GM21619 (cell line): ENCODE results near the gene EPAS1.

Experiments
- ATAC-seq: cut with Tn5 transposase; IDR thresholded peaks from one replicate; pipeline ENCODE4 v1.9.1; 2021; ENCODE audit not compliant: unreplicated experiment

The EPAS1 gene

DNA sequence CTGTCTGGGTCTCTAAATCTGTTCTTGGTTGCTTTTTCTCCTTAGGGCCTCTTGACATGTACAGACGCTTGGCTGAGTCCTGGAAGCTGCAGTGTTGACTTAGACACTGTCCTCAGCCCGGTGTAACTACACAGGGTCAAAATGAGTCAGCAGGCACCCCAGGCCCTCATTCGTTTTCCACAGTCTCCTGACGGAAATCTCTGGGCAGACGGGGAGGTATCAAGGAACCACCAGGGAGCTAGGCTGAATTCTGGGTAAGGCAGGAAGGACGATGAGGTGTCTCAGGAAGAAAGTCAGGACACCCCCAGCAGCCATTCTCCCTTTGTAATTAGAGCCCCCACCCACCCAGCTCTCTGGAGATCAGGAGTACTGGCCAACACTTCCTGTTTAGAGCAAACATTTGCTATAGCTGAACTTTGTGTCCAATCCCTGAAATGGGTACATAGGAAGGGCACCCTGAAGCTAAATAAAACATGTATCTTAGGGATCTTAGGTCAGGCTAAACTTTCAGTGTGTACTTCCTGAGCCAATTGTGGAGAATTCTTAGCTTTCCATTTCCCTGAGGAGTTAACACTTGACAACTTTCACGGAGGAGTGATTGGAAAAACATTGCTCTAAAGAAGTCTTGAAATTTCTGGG, 23.9 kb upstream of the EPAS1 start:
- ATAC-seq, result no peak

DNA sequence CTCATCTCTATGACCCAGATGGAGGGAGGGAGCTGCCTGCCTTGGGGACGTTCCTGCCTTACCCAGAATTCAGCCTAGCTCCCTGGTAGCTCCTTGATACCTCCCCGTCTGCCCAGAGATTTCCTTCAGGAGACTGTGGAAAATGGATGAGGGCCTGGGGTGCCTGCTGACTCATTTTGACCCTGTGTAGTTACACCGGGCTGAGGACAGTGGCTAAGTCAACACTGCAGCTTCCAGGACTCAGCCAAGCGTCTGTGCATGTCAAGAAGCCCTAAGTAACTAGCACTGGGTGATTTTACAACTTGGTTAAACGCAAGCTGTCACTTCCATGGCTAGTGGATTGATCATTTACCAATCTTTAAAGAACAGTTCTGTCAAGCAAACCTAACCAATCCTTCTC, 23.3 kb upstream of the EPAS1 start:
- ATAC-seq, result no peak

DNA sequence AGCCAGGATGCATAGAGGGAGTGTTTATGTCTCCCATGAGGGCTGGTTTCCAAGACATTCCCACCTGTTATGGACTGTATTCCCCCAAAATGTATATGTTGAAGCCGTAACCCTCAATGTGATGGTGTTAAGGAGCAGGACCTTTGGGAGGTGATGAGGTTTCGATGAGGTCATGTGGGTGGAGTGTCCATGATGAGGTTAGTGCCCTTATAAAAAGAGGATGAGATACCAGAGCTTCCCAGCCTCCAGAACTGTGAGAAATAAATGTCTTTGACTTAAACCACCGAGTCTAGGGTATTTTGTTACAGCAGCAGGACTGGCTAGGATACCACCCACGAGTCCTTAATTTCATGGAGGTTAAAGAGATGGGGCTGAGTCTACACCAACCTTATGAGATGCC, 22.6 kb upstream of the EPAS1 start:
- ATAC-seq, result no peak

DNA sequence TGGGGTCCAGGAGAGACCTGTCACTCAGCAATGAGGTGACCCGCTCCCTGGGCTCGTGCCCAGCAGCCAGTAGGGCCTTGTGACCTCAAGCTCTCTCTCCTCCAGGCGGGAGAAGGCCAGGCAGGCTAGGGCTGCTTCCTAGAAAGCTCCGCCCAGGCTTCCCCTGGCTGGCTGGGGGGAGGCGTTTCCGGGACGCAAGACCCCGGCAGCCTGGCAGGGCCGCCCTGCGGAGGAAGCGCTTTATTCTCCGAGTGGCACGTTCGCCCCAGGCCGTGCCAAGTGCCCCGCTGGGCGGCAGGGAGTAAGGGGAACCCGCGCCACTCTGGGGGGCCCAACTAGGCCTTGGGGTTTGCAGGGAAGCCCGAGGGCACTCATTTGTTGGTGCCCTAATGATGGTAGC, 21.2 kb upstream of the EPAS1 start:
- no peak for ATAC-seq

DNA sequence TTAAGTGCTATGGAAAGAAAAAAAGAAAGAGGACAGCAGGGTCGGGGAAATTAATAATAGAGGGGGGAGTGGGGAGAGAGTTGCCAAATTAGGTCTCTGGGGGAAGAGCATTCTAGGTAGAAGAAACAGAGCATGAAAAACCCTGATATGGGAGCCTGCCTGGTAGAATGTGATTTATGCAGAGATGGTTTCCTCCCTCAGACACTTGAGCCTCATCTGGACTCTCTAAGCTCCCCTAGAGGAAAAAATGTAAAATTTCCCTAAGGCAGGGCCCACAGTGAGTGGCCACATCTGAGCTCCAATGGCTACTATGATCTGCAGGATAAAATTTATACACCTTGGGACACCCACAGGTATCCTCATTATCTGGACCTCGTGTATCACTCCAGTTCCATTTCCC, 20.6 kb upstream of the EPAS1 start:
- no peak for ATAC-seq

DNA sequence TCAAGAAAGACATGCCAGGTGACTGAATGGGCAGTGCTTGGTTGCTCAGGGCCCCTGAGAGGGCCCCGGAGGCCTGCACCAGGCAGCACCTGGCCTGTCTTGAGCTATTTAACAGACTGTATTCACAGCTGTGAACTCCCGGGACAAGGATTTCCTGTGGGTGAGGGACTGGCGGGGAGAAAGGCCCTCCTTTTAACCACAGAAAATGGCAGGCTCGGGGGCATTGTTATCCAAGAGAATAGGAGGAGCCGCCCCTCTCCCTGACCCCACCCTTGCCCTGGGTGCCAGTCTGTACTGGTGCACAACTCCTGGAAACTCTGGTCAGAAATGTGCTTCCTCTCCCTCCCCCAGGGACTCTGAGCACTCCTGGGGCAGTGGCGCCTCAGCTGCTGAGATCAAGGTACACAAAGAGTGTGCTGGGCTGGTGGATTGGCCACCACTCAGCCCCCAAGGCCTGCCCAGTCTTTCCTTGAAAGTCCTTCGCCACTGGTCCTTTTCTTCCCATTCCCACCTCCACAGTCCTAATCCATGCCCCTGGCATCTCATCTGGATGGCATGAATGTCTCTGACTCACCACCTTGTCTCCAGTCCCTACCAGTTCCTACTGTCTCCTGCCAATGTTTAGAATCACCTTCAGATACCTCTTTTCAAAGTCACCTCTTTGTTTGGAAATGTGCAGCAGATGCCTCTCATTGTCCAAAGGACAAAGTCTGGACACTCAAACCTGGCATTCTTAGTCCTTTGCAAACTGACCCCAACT, 19.6 kb upstream of the EPAS1 start:
- ATAC-seq, result no peak

DNA sequence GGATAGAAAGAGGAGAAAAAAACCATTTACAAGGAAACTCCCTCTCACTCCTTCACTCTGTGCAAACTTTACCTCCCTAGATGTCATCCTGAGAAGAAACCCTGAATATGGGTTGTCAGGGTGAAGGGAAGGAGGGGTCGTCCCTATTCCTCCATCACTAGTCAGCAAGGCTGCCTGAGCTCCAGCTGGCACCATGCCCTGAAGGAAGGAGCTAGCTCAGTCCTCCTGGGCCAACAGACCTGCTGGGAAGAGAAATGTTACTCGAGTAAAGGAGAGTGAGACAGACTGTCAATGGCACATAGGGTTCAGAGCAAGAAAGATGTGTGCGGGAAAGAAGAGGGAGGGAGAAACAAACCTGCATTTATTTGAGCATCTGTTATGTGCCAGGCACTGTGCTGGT, 18.3 kb upstream of the EPAS1 start:
- no peak for ATAC-seq

DNA sequence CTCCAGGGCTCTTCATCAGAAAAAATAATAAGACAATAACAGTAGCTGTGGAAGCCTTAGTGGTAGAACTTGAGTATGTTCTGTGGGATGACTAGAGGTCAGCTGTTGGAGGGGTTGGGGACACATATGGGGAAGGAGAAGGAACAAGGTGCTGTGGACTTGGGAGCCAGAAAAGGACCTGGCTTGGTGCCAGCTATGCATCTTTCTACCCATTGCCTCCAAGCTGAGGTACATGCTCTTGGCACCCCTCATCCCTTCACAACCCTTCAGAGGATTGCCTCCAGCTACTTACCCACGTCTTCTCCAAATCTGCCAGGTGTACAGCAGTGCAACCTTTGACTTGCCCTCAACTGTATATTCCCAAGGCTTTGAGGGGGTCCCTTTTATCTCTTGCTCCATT, 15.3 kb upstream of the EPAS1 start:
- ATAC-seq, result no peak

DNA sequence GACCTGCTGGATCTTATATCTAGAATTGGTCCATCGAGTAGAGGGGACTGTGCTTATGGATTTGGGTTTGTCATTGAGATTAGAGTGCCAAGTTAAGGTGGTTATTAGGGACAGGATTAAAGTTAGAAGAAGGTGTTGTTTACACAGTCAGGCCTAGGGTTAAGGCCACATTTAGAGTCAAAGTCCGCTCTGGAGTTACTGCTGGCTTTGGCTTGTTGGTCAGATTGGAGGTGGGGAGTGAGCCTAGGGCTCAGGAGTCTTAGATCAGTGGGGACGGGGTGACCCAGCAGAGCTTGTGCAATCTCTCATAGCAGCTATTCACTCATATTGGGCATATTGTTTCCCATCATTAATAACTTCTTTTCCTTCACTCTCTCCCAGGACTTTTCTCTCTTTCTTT, 13.5 kb upstream of the EPAS1 start:
- no peak for ATAC-seq

DNA sequence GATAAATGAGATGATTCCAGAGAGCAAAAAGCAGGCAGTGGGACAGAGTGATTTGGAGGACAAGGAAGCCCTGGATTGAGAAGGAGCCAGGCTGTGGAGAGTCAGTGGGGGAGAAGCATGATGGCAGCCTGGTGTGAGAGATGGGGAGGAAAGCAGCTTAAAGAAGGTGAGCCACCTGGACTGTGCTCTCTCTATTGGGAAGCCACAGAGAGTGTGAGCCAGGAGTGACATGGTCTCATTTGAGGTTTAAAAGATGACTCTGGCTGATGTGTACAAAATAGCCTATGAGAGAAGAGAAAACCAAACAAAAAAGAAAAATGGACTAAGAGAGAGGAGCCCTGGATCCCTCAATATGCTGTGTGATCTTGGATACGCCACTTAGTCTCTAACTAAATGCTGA, 12.9 kb upstream of the EPAS1 start:
- no peak for ATAC-seq

DNA sequence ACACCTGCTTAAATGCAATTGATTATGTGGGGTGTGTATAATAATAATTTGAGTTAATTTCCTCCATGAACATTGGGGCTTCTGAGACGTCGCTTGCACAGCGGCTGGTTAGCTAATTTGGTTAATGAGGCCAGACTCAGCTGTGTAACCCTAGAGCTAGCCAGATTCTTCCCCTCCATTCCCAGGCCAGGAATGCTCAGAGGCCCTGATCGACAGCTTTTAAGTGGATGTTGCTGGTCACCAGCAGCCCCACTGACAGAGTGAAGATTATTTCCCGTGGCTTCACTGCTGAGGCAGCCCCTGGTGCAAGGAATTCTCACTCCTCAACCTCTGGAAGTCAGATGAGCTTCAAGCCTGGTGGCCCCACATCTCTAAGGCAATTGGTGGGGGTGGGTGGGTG, 12.4 kb upstream of the EPAS1 start:
- no peak for ATAC-seq

DNA sequence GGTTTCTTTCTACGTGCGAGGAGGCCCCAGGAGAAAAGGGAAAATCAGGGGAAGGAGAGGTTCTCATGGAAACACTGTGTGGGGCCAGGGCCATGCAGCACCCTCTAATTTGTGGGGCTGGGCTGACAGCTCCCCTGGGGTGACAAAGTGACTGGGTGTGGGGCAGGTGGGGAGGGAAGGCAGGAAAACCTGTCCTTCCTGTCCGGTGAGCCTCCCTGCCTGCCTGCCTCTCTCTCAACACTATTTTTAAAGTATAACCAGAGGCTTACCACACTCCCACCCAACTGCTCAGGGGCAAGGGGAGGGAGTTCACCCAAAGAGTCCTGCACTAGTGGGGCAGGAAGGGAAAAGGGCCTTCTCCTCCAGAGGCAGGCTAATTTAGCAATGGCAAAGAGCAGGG, 10.5 kb upstream of the EPAS1 start:
- no peak for ATAC-seq

DNA sequence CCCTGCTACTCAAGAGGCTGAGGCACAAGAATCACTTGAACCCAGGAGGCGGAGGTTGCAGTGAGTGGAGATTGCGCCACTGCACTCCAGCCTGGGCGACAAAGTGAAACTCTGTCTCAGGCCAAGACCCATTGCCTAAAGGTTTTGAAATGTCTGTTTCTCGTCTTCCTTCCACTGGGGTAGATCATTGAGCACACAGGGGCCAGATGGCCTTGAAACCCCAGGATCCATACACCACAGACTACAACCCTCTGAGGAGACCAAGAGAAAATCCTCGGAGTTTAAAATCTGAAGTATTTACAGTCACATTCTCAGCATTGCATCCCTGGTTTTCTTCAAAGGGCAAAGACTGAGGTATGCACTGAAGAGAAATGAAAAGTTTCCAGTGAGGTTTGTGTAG, 7.1 kb upstream of the EPAS1 start:
- ATAC-seq, result no peak

DNA sequence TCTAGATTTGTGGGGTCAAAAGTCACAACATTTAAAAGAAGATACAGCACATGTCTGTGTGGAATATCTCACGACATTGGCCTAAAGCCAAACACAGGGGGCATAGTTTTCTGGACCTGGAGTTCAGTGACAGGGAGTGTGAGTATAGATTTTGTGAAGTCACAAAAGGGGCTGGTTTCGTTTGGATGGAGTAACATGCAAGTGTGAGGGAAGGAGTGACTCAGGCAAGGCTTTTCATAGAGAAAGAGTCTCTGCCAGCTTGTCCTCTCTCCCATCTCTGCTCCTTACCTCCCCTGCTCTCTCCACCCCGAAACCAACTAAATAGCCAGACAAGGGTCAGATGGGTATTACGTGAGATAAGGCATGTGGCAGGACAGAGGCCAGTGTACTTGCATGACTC, 3.7 kb upstream of the EPAS1 start:
- no peak for ATAC-seq

DNA sequence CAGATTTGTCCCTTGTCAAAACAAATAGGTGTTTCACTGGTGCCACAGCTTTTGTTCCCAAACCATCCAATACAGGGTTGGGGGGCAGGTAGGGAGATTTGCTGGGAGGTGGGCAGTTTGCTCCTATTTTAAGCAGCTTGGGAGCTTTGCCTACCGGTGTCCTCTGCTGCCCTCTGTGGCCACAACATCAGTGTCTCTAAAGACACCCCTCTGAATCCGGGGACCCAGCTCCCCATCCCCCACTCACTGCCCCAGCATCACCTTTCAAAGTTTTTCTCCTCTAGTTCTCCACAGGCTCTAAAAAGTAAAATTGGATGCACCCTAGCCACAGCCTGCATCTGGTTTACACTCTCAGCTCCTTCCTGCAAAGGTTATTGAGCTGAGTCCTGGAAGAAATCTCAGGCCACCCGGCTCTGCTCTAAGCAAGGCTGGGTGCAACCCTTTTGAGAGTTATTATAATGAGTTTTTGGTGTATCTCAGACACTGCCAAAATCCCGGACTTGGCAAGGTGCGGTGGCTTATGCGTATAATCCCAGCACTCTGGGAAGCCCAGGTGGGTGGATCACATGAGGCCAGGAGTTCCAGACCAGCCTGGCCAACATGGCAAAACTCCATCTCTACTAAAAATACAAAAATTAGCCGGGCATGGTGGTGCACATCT, 2.9 kb upstream of the EPAS1 start:
- no peak for ATAC-seq

DNA sequence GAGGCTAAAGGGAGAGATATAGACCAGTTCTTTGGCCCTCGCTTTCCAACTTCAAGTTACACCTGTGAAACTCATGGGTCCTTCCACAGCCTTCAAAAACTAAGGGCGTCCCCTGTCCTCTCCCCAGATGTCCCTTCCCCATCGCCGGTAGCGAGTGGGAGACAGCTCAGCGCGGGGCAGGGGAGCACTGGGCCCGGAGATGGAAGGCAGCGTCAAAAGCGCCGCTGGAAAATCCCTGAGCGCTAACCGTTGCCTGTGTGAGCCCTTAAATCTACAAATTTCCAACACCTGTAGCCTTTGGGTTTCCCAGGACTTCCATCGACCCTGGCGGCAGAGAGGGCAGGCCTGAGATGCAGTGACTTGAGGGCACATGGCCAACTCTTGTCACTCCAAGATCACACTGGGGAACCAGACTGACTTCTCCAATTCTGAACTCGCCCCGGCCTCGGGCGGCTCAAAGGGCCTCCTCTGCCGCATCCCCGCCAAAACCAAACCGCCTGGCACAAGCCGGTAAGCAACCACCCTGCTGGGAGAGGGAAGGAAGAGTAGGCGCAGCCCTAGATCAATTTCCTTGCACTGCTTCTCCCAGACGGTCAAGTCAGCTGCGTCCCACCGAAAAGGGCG, 879 bp upstream of the EPAS1 start:
- no peak for ATAC-seq

DNA sequence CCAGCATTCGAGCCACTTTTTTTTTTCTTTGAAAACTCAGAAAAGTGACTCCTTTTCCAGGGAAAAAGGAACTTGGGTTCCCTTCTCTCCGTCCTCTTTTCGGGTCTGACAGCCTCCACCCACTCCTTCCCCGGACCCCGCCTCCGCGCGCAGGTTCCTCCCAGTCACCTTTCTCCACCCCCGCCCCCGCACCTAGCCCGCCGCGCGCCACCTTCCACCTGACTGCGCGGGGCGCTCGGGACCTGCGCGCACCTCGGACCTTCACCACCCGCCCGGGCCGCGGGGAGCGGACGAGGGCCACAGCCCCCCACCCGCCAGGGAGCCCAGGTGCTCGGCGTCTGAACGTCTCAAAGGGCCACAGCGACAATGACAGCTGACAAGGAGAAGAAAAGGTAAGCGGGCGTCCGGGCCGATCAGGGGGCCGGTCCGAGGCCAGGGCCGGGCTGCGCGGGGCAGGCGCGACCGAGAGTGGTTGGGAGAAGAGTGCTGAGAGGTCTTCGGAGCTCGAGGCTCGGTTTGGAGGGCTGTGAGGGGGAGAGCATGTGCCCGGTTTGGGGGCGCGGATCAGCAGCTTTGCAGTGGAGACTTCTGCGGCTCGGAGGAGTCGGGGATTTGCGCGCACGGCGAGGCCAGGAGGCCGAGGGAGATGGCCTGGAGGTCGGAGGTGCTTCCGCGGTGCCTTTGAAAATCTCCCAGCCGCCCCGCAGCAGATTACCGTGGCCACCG, 502 bp downstream of the EPAS1 start:
- peak; percentile 34 for ATAC-seq

DNA sequence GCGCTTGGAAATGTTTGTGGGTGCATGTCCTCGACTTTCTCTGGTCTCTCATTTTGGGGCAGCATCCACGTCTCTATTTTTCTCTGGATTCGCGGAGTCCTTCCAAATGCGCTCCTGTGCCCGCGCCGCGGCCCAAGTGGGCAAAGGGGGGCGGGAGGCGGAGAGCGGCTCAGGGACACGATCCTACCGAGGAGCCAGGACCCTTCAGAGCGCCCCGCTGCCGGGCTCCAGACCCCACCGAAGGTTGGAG, 990 bp downstream of the EPAS1 start:
- no peak for ATAC-seq

DNA sequence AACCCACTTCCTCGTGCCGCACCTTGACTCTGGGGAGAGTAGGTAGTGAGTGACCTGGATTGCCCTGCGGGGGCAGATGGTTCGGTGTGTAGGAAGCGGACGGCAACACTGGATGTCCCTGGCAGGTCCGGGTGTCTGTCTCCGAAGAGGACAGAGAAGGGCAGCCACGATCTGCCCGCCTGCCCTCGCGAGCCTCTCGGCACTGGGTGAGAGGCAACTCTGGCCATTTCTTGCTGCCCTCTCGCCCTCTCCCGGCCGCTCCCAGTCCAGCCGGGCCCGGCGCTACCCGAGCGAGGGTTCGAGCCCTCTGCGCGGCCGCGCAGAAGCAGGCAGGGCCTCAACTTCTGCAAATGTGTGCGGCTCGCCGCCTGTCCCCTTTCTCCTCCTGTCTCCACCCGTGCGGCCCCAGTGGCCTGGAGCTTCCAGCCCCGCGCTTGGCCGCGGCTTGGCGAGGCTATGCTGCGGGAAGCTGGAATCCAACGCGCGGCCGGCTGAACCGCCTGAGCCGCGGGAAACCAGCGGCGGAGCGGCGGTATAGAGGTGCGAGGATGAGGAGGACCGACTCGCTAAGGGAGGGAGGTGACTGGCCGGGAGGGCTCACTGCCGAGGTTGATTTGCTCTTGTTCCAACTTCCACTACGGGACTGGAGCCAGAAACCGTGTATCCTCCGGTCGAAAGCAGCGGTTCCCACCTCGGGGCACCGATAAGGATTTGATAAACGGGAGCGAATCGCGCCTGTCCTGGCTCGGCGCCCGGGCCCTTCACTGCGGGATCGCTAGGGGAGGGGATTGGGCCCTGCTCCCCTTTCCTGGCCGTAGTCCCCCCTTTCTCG, 1.5 kb downstream of the EPAS1 start:
- no peak for ATAC-seq

DNA sequence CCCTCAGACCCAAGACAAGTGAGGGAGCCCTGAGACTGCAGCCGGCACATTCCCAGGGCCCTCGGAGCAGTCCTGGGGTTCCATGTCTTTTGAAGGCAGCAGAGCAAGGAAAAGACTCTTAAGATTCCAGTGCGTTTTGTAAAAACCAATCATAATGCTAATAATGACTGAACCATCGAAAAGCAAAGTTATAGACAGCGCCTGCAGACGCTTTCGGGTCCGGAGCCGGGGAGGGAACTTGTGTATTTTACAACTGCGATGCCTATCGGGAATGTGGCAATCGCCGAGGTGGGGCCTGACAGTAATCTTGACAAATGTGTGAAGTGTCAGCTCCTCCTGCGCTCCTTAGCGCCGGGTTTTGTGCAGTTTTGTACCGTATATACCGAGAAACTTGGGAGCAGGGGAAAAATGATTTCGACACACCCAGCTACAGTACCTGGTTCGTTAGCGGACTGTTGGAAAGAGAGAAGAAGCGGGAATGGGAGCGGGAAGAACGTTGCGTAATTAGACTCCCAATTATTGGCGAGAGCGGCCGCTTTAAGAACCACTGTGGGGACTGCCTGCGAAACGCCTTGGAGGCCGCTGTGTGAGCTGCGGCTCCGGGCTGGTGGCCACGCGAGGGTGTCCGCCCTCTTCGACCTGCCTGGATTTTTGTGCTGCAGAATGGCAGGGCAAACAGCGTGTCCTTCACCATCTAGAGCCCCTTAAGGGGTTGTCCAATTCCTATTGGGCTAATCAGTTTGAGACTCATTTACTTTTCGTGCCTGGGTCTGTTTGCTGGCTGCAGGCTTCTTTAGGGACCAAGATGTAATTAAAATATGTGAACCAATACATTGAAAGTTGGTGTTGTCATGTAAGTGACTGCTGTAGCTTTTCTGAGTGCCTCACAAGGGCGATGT, 2.4 kb downstream of the EPAS1 start:
- no peak for ATAC-seq
